Neural cell (in vitro differentiated cells): Measurements from ENCODE around the gene CEACAM18. TPM values are rescaled to one million over a fixed set of nuclear protein-coding genes. Genes with fewer than 3 reads are reported as not detected.

Experiments used
- H2AFZ ChIP-seq: fragments of 200-600, 300-800 bp; sonication (generic), shearing (Covaris generic); 2 replicates; pipeline ENCODE4 v1.6.0; 2014; ENCODE audit warnings: low read depth, mild to moderate bottlenecking, antibody characterized with exemption, low read length, moderate library complexity
- H3F3A ChIP-seq: fragments of 200-600 bp; shearing (Covaris generic); 2 replicates; pipeline ENCODE4 v1.6.1; 2016; ENCODE audit warnings: mild to moderate bottlenecking, moderate library complexity, mixed read lengths, antibody characterized with exemption, low read length; ENCODE audit not compliant: insufficient read depth, poor library complexity, severe bottlenecking
- H3K27ac ChIP-seq: fragments of 200-600, 300-800 bp; sonication (generic), shearing (Covaris generic); 2 replicates; pipeline ENCODE4 v1.5.1; 2014; ENCODE audit warnings: mild to moderate bottlenecking, low read length, moderate library complexity
- H3K27me3 ChIP-seq: fragments of 300-800, 200-600 bp; sonication (generic), shearing (Covaris generic); 2 replicates; pipeline ENCODE4 v1.6.0; 2014; ENCODE audit warnings: mild to moderate bottlenecking, low read depth, low read length, moderate library complexity; ENCODE audit not compliant: insufficient read depth
- H3K36me3 ChIP-seq: fragments of 300-800, 200-600 bp; sonication (generic), shearing (Covaris generic); 2 replicates; pipeline ENCODE4 v1.5.1; 2014; ENCODE audit warnings: mild to moderate bottlenecking, antibody characterized with exemption, low read length, moderate library complexity; ENCODE audit not compliant: insufficient read depth
- H3K4me2 ChIP-seq: fragments of 300-800, 200-600 bp; sonication (generic), shearing (Covaris generic); 2 replicates; pipeline ENCODE4 v1.6.0; 2014; ENCODE audit warnings: mild to moderate bottlenecking, low read length
- H3K4me3 ChIP-seq: fragments of 300-800, 200-600 bp; sonication (generic), shearing (Covaris generic); 2 replicates; pipeline ENCODE4 v1.5.1; 2014; ENCODE audit warnings: mild to moderate bottlenecking, low read length, moderate library complexity
- H3K79me2 ChIP-seq: fragments of 200-600 bp; shearing (Covaris generic); replicated peaks from 2 replicates; pipeline ENCODE4 v1.6.0; 2014; ENCODE audit warnings: mild to moderate bottlenecking, low read length, moderate library complexity; ENCODE audit not compliant: insufficient read depth
- H3K9ac ChIP-seq: fragments of 300-800, 200-600 bp; sonication (generic), shearing (Covaris generic); 2 replicates; pipeline ENCODE4 v1.6.1; 2016; ENCODE audit warnings: mild to moderate bottlenecking, low read length, mixed read lengths
- H3K9me2 ChIP-seq: fragments of 200-600 bp; shearing (Covaris generic); 2 replicates; pipeline ENCODE4 v1.6.1; 2016; ENCODE audit warnings: mild to moderate bottlenecking, low read length, mixed read lengths; ENCODE audit not compliant: insufficient read depth
- H3K9me3 ChIP-seq: fragments of 200-600, 300-800 bp; sonication (generic), shearing (Covaris generic); 2 replicates; pipeline ENCODE4 v1.6.1; 2016; ENCODE audit warnings: mild to moderate bottlenecking, mixed run types, low read length, moderate library complexity, mixed read lengths
- H4K20me1 ChIP-seq: fragments of 200-600 bp; shearing (Covaris generic); 2 replicates; pipeline ENCODE4 v1.6.1; 2016; ENCODE audit warnings: mild to moderate bottlenecking, mixed run types; ENCODE audit not compliant: insufficient read depth
- CTCF ChIP-seq: fragments of 450-650 bp; IDR thresholded peaks from 2 replicates; pipeline ENCODE4 v1.5.1; 2014; ENCODE audit warnings: antibody characterized with exemption, mild to moderate bottlenecking, moderate library complexity; ENCODE audit not compliant: poor library complexity, severe bottlenecking
- EP300 ChIP-seq: fragments of 450-650 bp; conservative IDR thresholded peaks from 2 replicates; pipeline ENCODE4 v1.6.1; 2014; ENCODE audit warnings: antibody characterized with exemption, mild to moderate bottlenecking, moderate library complexity; ENCODE audit not compliant: poor library complexity, severe bottlenecking
- EZH2 ChIP-seq: fragments of 200-600, 300-800 bp; shearing (Covaris generic), sonication (generic); IDR thresholded peaks from 2 replicates; pipeline ENCODE4 v1.6.1; 2014; ENCODE audit warnings: antibody characterized with exemption, low read length, borderline replicate concordance, mild to moderate bottlenecking; ENCODE audit not compliant: insufficient read depth, poor library complexity, severe bottlenecking
- MXI1 ChIP-seq: fragments of 450-650 bp; conservative IDR thresholded peaks from 2 replicates; pipeline ENCODE4 v1.6.1; 2014; ENCODE audit warnings: antibody characterized with exemption, mild to moderate bottlenecking; ENCODE audit not compliant: poor library complexity, severe bottlenecking
- POLR2AphosphoS5 ChIP-seq: IDR thresholded peaks from 2 replicates; pipeline ENCODE4 v1.6.1; 2012
- RAD21 ChIP-seq: fragments of 450-650 bp; conservative IDR thresholded peaks from 2 replicates; pipeline ENCODE4 v1.6.1; 2014; ENCODE audit warnings: antibody characterized with exemption, mild to moderate bottlenecking, moderate library complexity
- REST ChIP-seq: IDR thresholded peaks from 2 replicates; pipeline ENCODE4 v1.6.1; 2012; ENCODE audit warnings: borderline replicate concordance
- SMC3 ChIP-seq: fragments of 450-650 bp; conservative IDR thresholded peaks from 2 replicates; pipeline ENCODE4 v1.6.1; 2014; ENCODE audit warnings: antibody characterized with exemption, mild to moderate bottlenecking, moderate library complexity; ENCODE audit not compliant: poor library complexity
- TAF1 ChIP-seq: IDR thresholded peaks from 2 replicates; pipeline ENCODE4 v1.6.1; 2012; ENCODE audit warnings: low read depth
- polyA plus RNA-seq: library from polyadenylated mRNA; depleted of rRNA; stranded (reverse); fragments of >200 nt; gene quantifications from 2 replicates; pipeline ENCODE4 v1.2.3, GENCODE V29; 2014

The CEACAM18 gene
- polyA plus RNA-seq, 1 donor from 2014 or later = not detected

- H3F3A ChIP-seq = no peaks in the 10 kb centered on the region
- H3K79me2 ChIP-seq = no peaks in the 10 kb centered on the region
- no peak overlapping the region for H3K4me2 ChIP-seq
- H3K27me3 ChIP-seq = no peaks in the 10 kb centered on the region
- TF ChIP-seq CTCF (no peak), RAD21 (no peak), REST (no peak), MXI1 (no peak), TAF1 (no peak), EZH2 (no peak), EP300 (no peak), SMC3 (no peak), POLR2AphosphoS5 (no peak)
- no peak overlapping the region for H3K4me3 ChIP-seq
- no peak overlapping the region for H3K9ac ChIP-seq
- no peaks in the 10 kb centered on the region for H3K36me3 ChIP-seq
- no peak overlapping the region for H3K27ac ChIP-seq
- no peaks in the 10 kb centered on the region for H3K9me2 ChIP-seq
- no peak overlapping the region for H2AFZ ChIP-seq
- no peaks in the 10 kb centered on the region for H3K9me3 ChIP-seq
- no peaks in the 10 kb centered on the region for H4K20me1 ChIP-seq
Observed at GRCh38 chr19:51488491-51488890, 10.2 kb downstream of the CEACAM18 start.

DNA sequence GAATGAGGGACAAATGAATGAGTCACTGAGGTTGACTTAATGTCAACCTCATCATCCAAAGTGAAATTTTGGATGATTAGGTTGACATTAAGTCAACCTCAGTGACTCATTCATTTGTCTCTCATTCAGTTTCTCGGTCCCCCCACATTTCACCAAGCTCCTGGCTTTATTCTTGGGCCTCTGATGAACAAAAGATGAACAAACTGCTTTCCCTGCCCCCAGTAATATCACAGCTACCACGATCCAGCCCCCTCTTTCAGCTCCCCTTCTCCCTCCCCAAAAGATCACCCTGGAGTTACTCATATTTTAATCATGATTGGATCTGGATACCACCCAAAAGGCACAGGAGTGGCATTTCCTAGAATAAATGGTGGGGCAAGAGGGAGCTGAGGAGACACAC, 10.8 kb downstream of the CEACAM18 start:
- Histone ChIP-seq H3K36me3 (no peaks in the 10 kb centered on the region), H3K79me2 (no peaks in the 10 kb centered on the region), H2AFZ (no peak overlapping the region), H3K4me2 (no peak overlapping the region), H3F3A (no peaks in the 10 kb centered on the region), H4K20me1 (no peaks in the 10 kb centered on the region), H3K9me2 (no peaks in the 10 kb centered on the region), H3K27ac (no peak overlapping the region), H3K9ac (no peak overlapping the region), H3K4me3 (no peak overlapping the region), H3K27me3 (no peaks in the 10 kb centered on the region), H3K9me3 (no peaks in the 10 kb centered on the region)
- no peak for TF ChIP-seq MXI1
- no peak for TF ChIP-seq EP300
- no peak for TF ChIP-seq RAD21
- TF ChIP-seq REST = no peak
- no peak for TF ChIP-seq SMC3
